Activated CD4-positive, alpha-beta T cell treated with anti-CD3 and anti-CD28 coated beads, Interleukin-2, amount 50 U/mL, for 4 hours (primary cell): ENCODE measurements around the gene ARHGAP5.

ENCODE experiments used
- DNase-seq, 2 experiments: peaks; one replicate each; pipeline ENCODE4 v3.0.0-alpha.2; 2020

ARHGAP5 gene

GRCh38 chr14:32075672-32076277 lies 1.3 kb upstream of the ARHGAP5 start:
- DNase-seq, result no peak

DNA sequence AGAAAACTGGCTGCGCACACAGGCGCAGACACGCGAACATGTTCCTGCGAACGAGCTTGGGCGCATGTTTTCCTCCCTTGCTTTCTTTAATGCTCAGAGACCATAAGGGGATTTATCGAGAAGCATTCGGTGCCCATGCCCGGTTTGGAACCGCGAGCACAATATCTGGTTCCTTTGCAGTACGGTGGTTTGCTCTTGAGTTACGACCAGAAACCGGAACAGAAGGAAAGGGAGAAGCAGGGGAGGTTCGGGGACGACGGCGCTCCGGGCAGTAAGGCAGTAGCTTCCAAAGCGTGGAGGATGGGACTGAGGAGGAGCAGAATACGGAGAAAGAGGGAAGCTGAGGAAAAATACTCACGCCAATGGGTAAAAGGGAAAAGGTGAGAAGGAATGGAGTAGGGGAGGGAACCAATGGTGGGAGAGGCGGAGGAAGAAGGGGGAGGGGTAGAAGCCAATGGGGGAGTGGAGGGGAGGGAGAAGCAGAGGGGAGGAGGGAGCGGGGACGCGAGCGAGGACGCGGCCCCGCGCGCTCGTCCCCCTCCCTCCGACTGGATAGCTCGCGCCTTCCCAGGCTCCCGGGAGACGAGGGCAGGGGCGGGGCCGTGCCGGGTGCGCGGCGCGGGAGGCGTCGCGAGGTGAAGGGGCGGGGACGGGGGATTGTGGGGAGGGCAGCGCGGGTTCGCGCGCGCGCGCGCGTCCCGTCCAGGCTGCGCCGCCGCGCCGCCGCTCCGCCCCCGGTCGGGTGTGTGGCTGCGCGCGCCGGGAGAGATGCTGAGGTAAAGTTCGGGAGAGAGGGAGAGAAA lies 625 bp upstream of the ARHGAP5 start:
- DNase-seq, result peak; percentile 70 to 71

GRCh38 chr14:32078023-32078857 lies 1.1 kb downstream of the ARHGAP5 start:
- no peak for DNase-seq

DNA sequence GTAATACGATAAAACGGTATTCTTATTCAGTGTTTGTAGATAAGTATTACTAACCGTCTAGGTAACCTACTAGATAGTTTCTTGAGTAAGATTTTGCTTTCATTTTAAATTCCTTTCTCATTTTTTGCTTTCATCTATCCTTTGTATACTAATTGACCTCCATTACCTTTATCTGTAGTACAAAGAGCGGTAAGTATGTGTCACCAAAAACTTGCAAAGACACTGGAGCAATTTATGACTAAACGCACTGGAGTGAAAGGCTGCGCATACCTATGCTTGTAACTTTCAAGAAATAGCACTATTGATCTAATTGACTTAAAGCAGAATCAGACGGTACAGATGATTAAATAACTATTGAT lies 1.7 kb downstream of the ARHGAP5 start:
- DNase-seq, result peak in 1 of 2 experiments; percentile 21

DNA sequence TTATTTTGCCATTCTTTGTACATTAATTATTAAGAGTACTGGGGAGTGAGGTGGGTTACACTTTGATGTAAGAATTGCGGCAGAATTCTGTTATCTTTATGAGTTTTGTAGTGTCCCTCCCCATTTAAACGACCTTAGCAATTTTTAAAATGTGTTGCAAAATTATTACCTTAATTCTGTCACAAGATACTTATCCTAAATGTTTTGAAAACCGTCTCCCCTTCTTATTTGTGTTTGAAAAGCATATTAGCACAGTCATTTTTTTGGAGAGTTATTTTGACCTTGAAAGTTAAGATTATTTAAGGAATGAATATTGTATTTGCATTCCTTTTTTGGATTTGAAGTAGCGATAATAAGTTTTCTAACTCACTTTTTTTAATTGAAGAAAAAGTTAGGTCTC lies 2.2 kb downstream of the ARHGAP5 start:
- DNase-seq, result no peak

DNA sequence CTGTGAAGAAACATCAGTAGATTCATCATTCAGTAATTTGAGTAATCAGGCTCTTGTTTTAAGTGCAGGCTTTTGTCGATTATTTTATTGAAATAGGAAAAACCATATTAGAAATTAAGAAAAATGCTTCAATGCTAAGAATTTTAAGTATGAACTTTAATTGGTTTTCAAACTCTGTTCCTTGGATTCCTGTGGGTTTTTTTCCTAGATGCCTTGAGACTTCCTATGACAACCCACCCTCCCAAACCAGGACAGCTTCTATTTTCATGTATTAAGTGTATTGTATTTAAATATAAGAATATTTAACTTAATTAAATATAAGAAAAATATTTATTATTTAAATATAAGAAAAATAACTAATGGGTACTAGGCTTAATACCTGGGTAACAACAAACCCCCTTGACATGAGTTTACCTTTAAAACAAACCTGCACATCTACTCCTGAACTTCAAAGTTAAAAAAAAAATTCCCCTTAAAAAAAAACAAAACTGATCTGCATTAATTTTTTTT lies 3.0 kb downstream of the ARHGAP5 start:
- no peak for DNase-seq

DNA sequence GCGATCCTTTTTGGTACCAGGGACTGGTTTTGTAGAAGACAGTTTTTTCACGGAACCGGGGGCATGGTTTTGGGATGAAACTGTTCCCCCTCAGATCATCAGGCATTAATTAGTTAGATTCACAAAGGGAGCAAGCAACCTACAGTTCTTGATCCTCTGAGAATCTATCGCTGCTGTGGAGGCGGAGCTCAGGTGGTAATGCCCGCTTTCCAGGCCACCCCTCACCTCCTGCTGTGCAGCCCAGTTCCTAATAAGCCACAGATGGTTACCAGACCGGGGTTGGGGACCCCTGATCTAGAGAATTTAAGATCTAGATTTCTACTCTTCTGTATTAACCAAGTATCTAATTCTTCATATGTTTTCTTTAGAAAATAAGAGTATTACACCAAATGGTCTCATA lies 4.8 kb downstream of the ARHGAP5 start:
- DNase-seq, result no peak

DNA sequence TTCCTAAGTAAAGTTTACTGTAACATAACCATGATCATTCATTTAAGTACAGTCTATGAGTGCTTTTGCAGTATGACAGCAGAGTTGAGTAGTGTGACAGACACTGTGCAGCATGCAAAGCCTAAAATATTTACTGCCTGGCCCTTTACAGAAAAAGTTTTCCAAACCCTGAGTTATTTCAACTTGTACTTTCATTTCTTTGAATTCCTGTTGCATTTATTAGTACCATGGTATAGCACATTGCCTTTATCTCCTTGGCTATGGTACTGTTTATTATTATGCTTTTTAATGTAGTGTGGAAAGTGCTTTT lies 6.2 kb downstream of the ARHGAP5 start:
- no peak for DNase-seq

DNA sequence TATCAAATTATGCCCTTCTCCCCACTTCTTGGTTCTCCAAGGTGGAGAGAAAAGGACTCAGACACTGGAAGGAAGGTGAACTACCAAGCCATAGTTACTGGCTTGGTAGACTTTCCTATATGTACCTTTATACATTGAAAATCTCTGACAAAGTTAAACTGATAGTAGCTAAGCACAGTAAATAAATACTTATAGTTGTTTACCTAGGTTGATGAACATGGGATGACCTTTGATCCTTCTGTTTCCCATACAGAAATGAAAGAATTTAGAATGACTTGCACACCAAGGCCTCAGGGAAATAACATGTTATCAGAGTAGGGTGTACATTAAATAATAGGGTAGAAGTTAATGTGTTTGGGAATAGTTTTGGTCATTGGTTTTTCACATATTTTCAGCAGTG lies 6.7 kb downstream of the ARHGAP5 start:
- DNase-seq, result no peak

- DNase-seq, result no peak
Observed at GRCh38 chr14:32085182-32085844, 8.2 kb downstream of the ARHGAP5 start.

DNA sequence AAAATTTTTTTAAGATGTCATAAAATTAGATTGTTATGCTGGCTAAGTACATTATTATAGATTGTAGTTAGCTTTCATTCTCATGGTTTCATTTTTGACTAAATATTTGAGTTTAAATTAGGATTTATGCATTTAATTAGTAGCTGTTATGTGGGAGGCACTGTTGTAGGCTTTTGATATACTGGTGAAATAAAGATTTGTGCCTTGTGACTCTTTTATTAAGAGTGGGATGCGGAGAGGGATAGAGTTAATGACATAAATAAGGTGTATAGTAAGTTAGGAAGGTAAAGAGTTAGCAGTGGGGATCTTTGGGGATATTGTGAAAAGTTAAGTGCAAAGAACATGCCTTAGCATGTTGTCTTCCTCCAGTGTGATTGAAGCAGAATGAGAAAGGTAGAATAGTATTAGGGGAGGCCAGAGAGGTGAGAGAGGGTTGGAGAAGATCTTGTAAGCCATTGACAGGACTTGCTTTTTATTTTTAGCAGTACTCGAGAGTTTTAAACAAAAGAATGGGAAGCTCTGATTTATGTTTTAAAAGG lies 8.8 kb downstream of the ARHGAP5 start:
- DNase-seq, result no peak

GRCh38 chr14:32087173-32087861 lies 10.2 kb downstream of the ARHGAP5 start:
- no peak for DNase-seq

DNA sequence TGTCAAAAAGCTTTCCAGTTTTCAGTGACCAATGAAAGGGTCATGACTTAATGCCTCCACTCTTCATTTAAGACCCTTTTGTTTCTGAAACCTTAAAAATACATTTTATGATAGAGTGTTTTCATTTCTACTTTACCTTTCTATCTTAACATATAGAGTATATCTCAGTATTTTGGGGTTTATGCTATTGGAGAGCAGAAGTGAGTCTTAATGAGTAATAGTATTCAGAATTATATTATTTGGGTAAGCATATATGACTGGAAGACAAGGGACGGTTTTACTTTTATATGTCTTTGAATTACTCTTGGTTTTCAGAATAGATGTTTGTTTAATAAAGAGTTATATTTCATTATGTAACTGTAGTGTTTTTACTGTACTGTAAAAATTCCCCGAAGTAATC lies 10.8 kb downstream of the ARHGAP5 start:
- DNase-seq, result no peak

DNA sequence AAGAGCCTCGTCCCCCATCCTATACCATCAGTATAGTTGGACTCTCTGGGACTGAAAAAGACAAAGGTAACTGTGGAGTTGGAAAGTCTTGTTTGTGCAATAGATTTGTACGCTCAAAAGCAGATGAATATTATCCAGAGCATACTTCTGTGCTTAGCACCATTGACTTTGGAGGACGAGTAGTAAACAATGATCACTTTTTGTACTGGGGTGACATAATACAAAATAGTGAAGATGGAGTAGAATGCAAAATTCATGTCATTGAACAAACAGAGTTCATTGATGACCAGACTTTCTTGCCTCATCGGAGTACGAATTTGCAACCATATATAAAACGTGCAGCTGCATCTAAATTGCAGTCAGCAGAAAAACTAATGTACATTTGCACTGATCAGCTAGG lies 13.6 kb downstream of the ARHGAP5 start:
- no peak for DNase-seq

GRCh38 chr14:32099473-32099872 lies 22.4 kb downstream of the ARHGAP5 start:
- DNase-seq, result no peak

GRCh38 chr14:32100175-32100574 lies 23.1 kb downstream of the ARHGAP5 start:
- DNase-seq, result no peak

GRCh38 chr14:32102152-32102787 lies 25.2 kb downstream of the ARHGAP5 start:
- no peak for DNase-seq

DNA sequence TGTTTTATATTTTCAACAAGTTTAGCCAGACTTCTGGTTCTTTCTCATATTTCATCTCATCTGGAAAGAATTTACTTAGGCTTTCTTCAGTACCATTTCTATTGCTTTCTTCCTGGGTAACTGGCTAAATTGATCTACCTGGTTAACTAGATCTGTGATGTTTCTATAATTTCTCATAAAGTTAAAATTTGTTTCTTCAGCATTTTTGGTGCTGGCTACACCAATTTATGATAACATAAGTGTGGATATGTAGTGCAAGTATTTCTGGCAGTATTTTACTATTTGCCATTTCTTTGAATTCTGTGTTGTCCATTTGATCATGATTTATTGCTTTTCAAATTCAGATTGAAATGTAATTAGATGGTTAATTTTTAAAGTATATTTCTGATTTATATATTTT lies 25.9 kb downstream of the ARHGAP5 start:
- no peak for DNase-seq

DNA sequence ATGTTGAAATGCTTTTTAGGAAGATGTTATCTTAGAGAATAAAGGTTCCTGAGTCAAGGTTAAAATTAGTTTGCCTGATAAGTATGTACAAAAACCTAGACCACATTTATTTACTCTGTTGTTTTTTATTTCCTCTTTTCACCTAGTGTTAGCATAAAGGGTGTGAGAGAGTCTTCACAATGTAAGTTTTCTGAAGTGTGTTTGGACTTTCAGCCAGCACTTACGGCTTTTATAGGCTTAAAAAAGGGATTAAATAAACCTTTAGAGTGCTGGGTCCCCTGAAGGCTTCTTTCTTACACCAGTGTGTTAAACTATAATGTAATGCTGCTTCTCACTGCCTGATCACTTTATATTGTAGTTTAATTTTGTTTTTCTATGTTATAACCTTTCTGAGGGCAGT lies 27.2 kb downstream of the ARHGAP5 start:
- DNase-seq, result no peak

DNA sequence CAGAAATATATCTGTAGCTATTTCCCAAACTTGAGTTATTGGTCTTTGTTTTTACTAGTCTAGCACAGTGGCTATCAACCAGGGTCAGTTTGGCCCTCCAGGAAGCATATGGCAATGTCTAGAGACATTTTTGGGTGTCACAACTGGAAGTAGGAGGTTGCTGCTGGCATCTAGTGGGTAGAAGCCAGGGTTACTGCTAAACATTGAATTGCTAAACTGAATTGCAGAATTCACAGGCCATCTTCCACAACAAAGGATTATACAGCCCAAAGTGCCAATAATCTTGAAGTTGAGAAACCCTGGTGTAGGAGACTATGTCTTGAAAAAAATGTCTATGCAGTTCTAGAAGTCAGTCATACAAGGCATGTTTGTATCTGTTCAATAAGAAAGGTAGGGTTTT lies 27.7 kb downstream of the ARHGAP5 start:
- DNase-seq, result no peak

- DNase-seq, result no peak
Observed at GRCh38 chr14:32109676-32110547, 32.8 kb downstream of the ARHGAP5 start.
